Stomach (tissue), 9 donors: ENCODE data around the gene FBXL2. TPM values are rescaled to one million over a fixed set of nuclear protein-coding genes. Genes with fewer than 3 reads are reported as not detected.

ENCODE experiments used
- DNase-seq, 2 donors: peaks; one replicate each; pipeline versions ENCODE4 v3.0.0 to v3.0.0-alpha.2; 2013 to 2019
- H3K27ac ChIP-seq, 5 donors: fragments of 200-600 bp in 4 of 5; sonication (generic) in 4 of 5; one replicate each; pipeline ENCODE4 v1.5.1; 2013 to 2019; ENCODE audit warnings: mild to moderate bottlenecking in 1 of 5, moderate library complexity in 1 of 5
- H3K27me3 ChIP-seq, 3 donors: fragments of 200-600 bp; sonication (generic); one replicate each; pipeline ENCODE4 v1.5.1; 2017 to 2019; ENCODE audit warnings: mixed run types in 1 of 3
- H3K36me3 ChIP-seq, 4 donors: fragments of 200-600 bp; sonication (generic); 1 replicate in 3 of 4; 2 replicates in 1 of 4; pipeline ENCODE4 v1.5.1; 2016 to 2019
- H3K4me1 ChIP-seq, 4 donors: fragments of 200-600 bp; sonication (generic); one replicate each; pipeline ENCODE4 v1.5.1; 2016 to 2019
- H3K4me3 ChIP-seq, 4 donors: fragments of 200-600 bp; sonication (generic) in 3 of 4; one replicate each; pipeline ENCODE4 v1.5.1; 2016 to 2019; ENCODE audit warnings: mild to moderate bottlenecking in 1 of 4
- H3K9me3 ChIP-seq, 4 donors: fragments of 200-600 bp; sonication (generic); one replicate each; pipeline ENCODE4 v1.5.1; 2016 to 2019
- EP300 ChIP-seq: sonication (generic); formaldehyde crosslinking; IDR thresholded peaks from one replicate; pipeline ENCODE4 v1.6.1; 2017; ENCODE audit warnings: antibody characterized with exemption
- POLR2A ChIP-seq, 4 donors: fragments of 450-650 bp; IDR thresholded peaks; one replicate each; pipeline ENCODE4 v1.6.1; 2016; ENCODE audit warnings: antibody characterized with exemption in 4 of 4, control low read depth in 2 of 4, mild to moderate bottlenecking in 1 of 4, moderate library complexity in 1 of 4
- POLR2AphosphoS5 ChIP-seq, 3 donors: sonication (generic); formaldehyde crosslinking; IDR thresholded peaks; one replicate each; pipeline ENCODE4 v1.6.1; 2016; ENCODE audit warnings: antibody characterized with exemption in 3 of 3
- WGBS, 5 donors: extraction: QIAGEN DNeasy Blood & Tissue Kit in 3 of 5; methylation state at CpG; one replicate each; pipeline versions ENCODE4 v1.1.5 to v1.1.7; 2013 to 2018; 5-methylcytosine and 5-hydroxymethylcytosine counted together
- intact Hi-C: fragments of 100-400 bp; cut with DNase I; formaldehyde crosslinking; loops from one replicate; pipeline ENCODE4 v1.15.1; 2023; ENCODE audit warnings: low total_unique reads
- polyA plus RNA-seq, 3 donors: library from polyadenylated mRNA; stranded (reverse); fragments of 200-250 nt; gene quantifications; one replicate each; pipeline ENCODE4 v1.2.3, GENCODE V29; 2013
- total RNA-seq, 5 donors: library from RNA; depleted of rRNA; stranded (reverse); fragments of >200 nt; gene quantifications; one replicate each; pipeline versions ENCODE4 v1.1.0 to v1.2.3, GENCODE V29; 2014 to 2016
- TF ChIP-seq, protein P1 (sequence below), 7 experiments: fragments of 450-650 bp in 4 of 7; fragments of 200-600 bp in 3 of 7; sonication (generic) in 3 of 7; IDR thresholded peaks; one replicate each; pipeline ENCODE4 v1.5.1; 2016 to 2019; ENCODE audit warnings: antibody characterized with exemption in 7 of 7, control low read depth in 2 of 7, mild to moderate bottlenecking in 1 of 7
- donor health status: healthy with polysubstance abuse.
- donor health status: Bipolar disorder and iron deficiency.
- donor health status: healthy.

FBXL2 gene
- total and polyA plus RNA-seq, 8 donors: 0.46 to 62.4 (median 9.4) TPM; not detected in 1

GRCh38 chr3:33233884-33234283 is 43.4 kb upstream of the FBXL2 start:
- intact Hi-C loops: no loop called here

GRCh38 chr3:33236005-33236404 is 41.2 kb upstream of the FBXL2 start:
- peaks cover 0 to 10% (median 2%) of the 10 kb centered on the region in 4 donors for H3K9me3 ChIP-seq
- no peaks in the 10 kb centered on the region for H3K36me3 ChIP-seq
- WGBS, 5 donors: 17 to 46% (median 29%) methylated on average over 2 of the region's 2 CpGs
- TF ChIP-seq, protein P1, sequence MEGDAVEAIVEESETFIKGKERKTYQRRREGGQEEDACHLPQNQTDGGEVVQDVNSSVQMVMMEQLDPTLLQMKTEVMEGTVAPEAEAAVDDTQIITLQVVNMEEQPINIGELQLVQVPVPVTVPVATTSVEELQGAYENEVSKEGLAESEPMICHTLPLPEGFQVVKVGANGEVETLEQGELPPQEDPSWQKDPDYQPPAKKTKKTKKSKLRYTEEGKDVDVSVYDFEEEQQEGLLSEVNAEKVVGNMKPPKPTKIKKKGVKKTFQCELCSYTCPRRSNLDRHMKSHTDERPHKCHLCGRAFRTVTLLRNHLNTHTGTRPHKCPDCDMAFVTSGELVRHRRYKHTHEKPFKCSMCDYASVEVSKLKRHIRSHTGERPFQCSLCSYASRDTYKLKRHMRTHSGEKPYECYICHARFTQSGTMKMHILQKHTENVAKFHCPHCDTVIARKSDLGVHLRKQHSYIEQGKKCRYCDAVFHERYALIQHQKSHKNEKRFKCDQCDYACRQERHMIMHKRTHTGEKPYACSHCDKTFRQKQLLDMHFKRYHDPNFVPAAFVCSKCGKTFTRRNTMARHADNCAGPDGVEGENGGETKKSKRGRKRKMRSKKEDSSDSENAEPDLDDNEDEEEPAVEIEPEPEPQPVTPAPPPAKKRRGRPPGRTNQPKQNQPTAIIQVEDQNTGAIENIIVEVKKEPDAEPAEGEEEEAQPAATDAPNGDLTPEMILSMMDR (IDR thresholded peaks at IDR 0.05): no peak
- TF ChIP-seq POLR2AphosphoS5 (IDR thresholded peaks at IDR 0.05) (no peak), POLR2A (IDR thresholded peaks at IDR 0.05) (no peak), EP300 (no peak)
- intact Hi-C loops: no loop called here
- no peak overlapping the region for H3K4me3 ChIP-seq
- no peak overlapping the region for H3K27ac ChIP-seq
- H3K27me3 ChIP-seq: no peaks in the 10 kb centered on the region
- no peak for DNase-seq
- no peaks in the 10 kb centered on the region for H3K4me1 ChIP-seq

More at GRCh38 chr3:33233884-33234283, 43.4 kb upstream of the FBXL2 start:
- H3K27me3 ChIP-seq: no peaks in the 10 kb centered on the region
- TF ChIP-seq EP300 (no peak), POLR2A (IDR thresholded peaks at IDR 0.05) (no peak), POLR2AphosphoS5 (IDR thresholded peaks at IDR 0.05) (no peak)
- TF ChIP-seq, protein P1 (IDR thresholded peaks at IDR 0.05): no peak
- WGBS, 5 donors: 70 to 92% (median 90%) methylated on average over 1 of the region's 1 CpG
- no peaks in the 10 kb centered on the region for H3K4me1 ChIP-seq
- H3K36me3 ChIP-seq: no peaks in the 10 kb centered on the region
- H3K27ac ChIP-seq: no peak overlapping the region
- DNase-seq: no peak
- H3K4me3 ChIP-seq: no peak overlapping the region
- H3K9me3 ChIP-seq: no peaks in the 10 kb centered on the region

DNA sequence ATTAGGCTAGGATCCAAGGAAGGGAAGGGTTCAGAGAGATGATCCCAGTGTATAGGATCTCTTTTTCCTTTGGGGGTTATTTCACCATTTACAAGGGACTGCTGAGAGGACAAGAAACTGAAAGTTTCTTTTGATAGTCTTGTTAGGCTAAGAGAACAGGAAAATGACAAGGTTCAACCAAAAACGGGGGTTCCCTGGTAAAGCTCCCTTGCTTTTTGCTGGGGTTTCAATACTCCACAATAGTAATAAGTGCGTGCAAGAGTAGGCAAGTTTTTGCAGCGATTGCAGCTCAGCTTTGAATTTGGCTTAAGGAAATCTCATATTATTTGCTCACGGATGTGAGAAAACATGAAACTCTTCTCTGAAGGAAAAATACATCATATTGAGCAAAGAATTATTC is 39.8 kb upstream of the FBXL2 start:
- H3K27me3 ChIP-seq: no peaks in the 10 kb centered on the region
- H3K4me3 ChIP-seq: no peak overlapping the region
- H3K36me3 ChIP-seq: no peaks in the 10 kb centered on the region
- no peaks in the 10 kb centered on the region for H3K4me1 ChIP-seq
- intact Hi-C loops: no loop called here
- DNase-seq: no peak
- peaks cover 0 to 10% (median 2%) of the 10 kb centered on the region in 4 donors for H3K9me3 ChIP-seq
- TF ChIP-seq, protein P1 (IDR thresholded peaks at IDR 0.05): no peak
- TF ChIP-seq EP300 (no peak), POLR2AphosphoS5 (IDR thresholded peaks at IDR 0.05) (no peak), POLR2A (IDR thresholded peaks at IDR 0.05) (no peak)
- WGBS, 5 donors: 83 to 90% (median 86%) methylated on average over 4 of the region's 4 CpGs
- H3K27ac ChIP-seq: no peak overlapping the region

- no peak for DNase-seq
- intact Hi-C loops: no loop called here
- Histone ChIP-seq H3K4me3 (no peak overlapping the region), H3K9me3 (peaks cover 0 to 10% (median 2%) of the 10 kb centered on the region in 4 donors), H3K27ac (no peak overlapping the region), H3K27me3 (no peaks in the 10 kb centered on the region), H3K36me3 (no peaks in the 10 kb centered on the region), H3K4me1 (no peaks in the 10 kb centered on the region)
- 84 to 94% (median 91%) methylated on average over 1 of the region's 1 CpG for WGBS, 5 donors
- TF ChIP-seq POLR2AphosphoS5 (IDR thresholded peaks at IDR 0.05) (no peak), EP300 (no peak), POLR2A (IDR thresholded peaks at IDR 0.05) (no peak)
- TF ChIP-seq, protein P1 (IDR thresholded peaks at IDR 0.05): no peak
Measured at GRCh38 chr3:33238923-33239322, 38.3 kb upstream of the FBXL2 start.
